Activated CD4-positive, alpha-beta T cell treated with anti-CD3 and anti-CD28 coated beads, Interleukin-2, amount 50 U/mL, for 16 hours (primary cell): Measurements from ENCODE around the gene DNAJB6.
"Not testable (repeated sequence)": the region's sequence is repeated elsewhere in the genome, so short reads cannot be mapped to it uniquely, and the experiment has no call there.

Experiments used
- DNase-seq: peaks from one replicate; pipeline ENCODE4 v3.0.0-alpha.2; 2020

DNAJB6 gene

DNA sequence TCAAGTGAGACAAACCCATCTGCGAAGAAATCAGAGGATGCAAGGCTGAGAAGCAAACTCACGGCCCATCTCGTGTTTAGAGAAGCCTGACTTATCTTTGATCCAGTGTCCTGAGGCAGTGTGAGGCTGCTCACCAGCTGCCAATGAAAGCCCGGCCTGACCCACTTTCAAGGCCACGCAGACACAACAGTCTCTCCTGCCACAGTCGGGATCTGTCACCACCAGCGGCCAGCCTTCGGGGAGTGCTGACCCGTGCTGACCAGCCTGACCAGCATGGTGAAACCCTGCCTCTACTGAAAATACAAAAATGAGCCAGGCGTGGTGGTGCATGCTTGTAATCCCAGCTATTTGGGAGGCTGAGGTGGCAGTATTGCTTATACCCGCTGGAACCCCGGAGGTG is 7.4 kb upstream of the DNAJB6 start:
- no peak for DNase-seq

DNA sequence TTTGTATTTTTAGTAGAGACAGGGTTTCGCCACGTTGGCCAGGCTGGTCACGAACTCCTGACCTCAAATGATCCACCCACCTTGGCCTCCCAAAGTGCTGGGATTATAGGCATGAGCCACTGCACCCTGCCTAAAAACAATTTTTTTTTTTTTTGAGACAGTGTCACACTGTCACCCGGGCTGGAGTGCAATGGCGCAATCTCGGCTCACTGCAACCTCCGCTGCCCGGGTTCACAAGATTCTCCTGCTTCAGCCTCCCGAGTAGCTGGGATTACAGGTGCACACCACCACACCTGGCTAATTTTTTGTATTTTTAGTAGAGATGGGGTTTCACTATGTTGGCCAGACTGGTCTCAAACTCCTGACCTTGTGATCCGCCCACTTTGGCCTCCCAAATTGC is 6.2 kb upstream of the DNAJB6 start:
- not testable (repeated sequence) for DNase-seq

DNA sequence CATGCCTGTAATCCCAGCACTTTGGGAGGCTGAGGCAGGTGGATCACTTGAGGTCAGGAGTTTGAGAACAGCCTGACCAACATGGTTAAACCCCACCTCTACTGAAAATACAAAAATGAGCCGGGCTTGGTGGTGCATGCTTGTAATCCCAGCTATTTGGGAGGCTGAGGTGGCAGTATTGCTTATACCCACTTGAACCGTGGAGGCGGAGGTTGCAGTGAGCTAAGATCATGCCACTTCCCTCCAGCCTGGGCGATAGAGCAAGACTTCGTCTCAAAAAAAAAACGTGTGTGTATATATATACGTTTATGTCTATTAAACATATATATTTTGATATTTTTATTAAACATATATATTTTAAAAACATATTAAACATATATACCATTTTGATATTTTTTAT is 5.8 kb upstream of the DNAJB6 start:
- DNase-seq, result not testable (repeated sequence)

DNA sequence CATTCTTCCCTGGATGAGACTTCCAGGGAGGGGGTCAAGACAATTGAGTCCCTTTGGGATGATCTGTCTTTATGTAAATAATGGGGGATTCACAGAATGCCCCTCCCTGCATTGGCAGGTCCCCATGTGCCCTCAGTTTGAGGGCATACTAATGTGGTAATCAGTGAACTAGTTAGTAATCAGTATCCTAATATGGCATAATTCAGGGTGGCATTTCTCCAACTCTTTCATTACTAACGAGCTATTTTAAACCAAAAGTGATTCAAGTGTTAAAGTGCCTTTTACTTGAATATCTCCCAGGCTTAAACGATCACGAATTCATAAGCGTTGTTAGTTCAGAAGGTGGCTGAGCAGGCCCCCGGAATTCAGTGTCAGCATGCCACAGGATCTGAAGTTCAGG is 1.6 kb upstream of the DNAJB6 start:
- DNase-seq, result no peak

DNA sequence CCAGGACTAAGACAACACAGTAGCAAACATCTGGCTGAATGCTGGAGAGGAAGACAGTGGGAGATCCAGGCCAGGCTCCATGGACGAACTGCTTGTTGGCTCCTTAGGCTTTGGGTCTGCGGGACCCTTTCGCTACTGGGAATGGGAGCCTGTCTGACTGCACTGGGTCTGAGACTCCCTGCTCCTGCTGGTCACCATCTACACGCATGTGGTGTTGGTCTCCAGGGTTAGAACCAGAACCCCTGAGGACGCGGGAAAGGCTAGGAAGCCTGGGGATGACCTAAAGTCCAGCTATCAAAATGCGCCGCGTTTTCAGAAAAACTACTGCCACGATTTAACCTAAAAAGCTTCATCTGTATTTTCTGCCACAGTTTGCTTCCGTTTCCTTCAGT is 817 bp upstream of the DNAJB6 start:
- DNase-seq, result no peak

DNA sequence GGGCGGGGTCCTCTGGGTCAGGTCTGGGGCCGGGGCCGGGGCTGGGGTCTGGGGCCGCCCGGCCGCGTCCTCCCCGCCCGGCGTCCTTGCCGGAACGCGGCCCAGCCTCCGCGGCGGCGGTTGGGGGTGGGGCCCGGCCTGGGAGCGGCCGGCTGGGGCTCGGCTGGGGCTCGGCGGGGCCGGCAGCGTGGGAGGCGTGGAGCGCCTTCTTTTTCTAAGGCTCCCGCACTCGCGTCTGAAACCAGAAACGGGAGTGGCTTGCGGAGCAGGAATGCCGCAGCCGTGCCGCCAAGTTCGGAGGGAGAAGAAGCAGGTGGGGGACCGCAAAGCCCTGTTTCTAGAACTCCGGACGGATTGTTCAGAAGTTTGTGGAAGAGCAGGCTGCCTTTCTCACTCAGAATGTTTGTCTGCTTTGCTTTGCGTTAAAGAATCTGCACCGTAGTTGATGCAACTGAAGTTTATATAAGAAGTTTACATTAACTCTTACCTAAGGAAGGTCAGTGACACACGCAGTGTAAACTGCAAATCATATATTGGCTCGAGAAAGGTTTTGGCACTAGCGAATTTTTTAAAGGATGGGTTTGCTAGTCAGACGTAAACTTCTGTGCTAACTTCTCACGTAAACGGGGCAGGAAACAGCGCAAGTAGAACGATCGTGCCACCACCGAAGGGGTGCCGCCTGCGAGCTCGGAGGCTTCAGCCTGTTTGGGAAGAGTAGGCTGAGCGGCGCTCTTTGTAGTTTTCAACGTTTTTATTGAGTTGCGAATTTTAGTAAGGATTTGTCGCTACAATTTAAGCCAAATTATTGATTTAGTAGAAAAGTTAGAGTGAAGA is 729 bp downstream of the DNAJB6 start:
- DNase-seq, result peak; percentile 71

DNA sequence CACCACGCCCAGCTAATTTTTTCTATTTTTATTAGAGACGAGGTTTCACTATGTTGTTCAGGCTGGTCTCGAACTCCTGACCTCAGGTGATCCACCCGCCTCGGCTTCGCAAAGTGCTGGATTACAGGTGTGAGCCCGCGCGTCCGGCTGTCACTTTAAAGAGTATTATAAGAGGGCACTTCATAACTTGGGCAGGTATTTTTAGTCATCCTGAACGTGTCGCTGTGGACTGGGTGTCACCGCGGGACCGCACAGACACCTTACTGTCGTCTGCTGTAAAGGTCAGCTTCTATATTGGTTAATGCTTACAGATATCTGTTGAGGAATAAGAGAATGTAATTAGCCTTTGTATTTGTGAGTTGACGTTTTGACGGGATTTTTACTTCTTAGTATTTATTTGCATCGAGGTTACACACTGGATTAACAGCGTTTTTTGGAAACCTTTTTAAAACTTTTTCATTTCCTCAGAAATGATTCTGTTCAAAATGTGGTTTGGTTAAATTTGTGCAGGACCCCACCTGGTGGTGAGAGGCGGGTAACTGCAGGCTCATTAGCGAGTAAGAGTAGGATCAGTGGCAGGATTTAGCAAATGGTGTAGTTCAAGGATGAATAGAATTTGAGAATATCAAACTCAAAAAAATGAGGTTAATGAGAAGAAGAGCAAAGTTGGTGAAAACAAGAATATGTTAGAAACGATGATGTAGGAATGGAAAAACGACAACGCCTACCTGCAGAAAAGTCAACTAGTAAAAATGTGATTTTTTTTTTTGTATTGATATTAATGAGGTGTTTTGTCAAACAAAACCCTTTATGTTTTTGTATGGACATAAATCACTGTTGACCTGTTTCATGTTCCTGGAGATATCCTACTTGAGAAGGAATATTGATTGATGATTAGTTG is 3.2 kb downstream of the DNAJB6 start:
- DNase-seq, result peak; percentile 77

DNA sequence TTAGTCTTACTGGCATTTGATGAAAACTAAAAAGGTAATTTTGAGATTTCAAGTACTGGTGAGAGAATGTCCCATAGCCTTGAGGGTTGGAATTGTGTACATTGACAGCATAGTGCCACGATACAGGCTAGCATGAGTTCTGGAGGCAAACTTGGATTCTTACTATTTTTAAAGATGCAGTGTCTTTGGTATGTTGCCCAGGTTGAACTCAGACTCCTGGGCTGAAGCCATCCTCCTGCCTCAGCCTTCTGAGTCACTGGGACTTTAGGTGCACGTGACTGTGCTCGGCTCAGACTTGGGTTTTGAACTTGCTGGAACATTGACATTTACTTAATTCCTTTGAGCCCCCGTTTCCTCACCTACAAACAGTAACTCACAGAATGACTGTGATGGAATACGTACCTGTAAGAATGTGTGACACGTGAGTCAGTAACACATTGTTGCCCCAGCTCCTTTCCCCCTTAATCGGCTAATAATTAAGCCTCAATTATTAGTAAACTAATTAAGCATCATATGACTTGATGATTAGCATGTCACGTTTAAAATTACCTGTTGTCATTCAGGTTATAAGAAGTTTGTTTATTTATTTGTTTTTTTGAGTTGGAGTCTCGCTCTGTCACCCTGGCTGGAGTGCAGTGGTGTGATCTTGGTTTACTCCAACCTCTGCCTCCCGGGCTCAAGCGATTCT is 10.6 kb downstream of the DNAJB6 start:
- DNase-seq, result peak; percentile 12

DNA sequence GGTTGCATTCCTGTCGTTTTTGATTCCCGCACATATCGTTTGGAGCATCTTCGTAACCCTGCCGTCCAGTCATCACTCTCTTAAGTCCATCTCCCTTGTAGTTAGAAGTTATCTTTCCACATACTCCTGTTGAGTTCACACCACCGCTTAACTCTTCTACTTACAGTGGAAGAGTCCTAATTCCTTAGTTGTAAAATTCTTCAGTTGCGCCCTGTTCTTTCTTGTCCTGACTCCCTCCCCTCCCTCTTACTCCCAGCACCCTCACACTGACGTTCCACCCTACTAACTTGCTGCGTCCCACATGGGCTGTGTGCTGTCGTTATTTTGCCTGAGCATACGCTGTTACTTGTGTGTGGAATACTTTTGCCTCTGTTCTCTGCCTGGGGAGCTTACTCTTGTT is 11.7 kb downstream of the DNAJB6 start:
- no peak for DNase-seq

DNA sequence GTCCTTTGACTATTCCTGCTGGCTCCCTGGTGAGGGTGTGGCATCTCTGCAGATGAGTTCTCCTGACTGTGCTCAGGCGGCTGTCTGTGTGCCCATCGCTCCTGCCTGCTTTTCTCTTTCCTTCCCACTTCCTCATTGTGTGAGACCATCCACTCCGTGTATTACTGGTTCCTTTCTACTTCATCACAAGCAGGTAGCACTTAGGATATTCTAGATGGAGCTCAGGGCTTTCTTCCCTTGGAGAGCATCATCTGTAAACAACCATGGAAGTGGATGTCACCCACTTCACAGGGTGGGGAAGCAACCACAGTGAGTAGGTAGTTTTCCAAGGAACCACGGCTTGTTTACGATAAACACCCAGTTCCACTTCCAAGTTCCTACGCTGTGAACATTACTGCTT is 15.7 kb downstream of the DNAJB6 start:
- no peak for DNase-seq

DNA sequence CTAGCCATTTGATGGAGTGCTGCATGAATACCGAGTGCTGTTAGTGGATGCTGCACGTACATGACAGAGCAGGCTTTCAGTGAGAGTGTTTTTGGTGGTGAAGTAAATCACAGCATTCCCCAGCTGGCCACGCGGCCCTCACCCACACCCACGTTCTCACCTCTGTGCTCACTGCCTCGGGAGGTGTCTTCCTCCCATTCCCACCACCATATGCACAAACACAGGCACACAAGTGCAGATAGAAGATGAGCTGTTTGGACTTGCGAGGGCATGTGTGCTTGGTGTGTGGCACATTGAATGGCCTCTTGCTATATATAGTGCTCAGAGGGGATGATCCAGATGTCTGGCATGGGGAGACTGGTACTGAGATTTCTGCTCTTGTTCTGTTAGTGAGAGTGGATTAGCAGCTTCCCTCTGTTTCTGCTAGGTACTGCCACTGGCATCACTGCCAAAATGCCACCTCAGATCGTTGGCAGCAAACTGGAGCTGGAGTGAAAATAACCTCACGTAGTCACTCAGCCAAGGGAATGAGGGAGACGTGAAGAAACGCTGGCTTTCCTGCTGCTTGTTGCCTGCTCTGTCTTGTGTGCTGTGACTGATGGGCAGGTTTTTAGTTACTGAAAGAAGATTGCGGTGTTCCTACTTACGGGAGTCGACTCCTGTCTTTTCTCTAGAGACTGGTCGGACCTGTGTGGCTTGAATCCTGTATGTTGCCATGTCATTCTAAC is 19.1 kb downstream of the DNAJB6 start:
- no peak for DNase-seq

DNA sequence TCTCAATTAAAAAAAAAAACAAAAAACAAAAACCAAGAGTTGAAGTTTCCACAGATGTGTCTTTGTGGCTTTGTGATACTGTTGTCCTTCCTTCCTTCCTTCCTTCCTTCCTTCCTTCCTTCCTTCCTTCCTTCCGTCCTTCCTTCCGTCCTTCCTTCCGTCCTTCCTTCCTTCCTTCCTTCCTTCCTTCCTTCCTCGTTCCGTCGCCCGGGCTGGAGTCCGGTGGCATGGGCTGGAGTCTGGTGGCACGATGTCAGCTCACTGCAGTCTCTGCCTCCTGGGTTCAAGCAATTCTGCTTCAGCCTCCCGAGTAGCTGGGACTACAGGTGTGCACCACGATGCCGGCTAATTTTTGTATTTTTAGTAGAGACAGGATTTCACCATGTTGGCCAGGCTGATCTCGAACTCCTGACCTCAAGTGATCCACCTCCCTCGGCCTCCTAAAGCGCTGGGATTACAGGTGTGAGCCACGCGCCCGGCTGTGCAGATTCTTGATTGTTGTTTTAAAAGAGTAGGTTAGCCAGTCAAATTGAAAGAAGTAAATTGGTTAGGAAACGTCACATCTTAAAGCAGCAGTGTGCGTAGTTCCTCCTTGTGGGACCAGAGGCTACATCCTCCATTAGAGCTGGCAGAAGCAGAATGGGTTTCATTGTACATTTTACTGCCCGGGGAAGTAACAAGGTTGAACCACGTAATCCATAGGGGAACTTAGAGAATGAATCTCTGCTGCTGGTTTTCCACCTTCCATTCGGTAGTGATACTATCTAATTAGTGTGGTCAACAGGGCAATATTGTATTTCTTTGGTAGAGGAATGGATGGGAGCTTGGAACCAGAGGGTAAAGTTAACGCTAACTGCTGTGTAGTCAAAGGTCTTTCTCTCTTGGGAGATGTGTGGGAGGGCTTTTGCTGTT is 20.6 kb downstream of the DNAJB6 start:
- peak; percentile 62 for DNase-seq

DNA sequence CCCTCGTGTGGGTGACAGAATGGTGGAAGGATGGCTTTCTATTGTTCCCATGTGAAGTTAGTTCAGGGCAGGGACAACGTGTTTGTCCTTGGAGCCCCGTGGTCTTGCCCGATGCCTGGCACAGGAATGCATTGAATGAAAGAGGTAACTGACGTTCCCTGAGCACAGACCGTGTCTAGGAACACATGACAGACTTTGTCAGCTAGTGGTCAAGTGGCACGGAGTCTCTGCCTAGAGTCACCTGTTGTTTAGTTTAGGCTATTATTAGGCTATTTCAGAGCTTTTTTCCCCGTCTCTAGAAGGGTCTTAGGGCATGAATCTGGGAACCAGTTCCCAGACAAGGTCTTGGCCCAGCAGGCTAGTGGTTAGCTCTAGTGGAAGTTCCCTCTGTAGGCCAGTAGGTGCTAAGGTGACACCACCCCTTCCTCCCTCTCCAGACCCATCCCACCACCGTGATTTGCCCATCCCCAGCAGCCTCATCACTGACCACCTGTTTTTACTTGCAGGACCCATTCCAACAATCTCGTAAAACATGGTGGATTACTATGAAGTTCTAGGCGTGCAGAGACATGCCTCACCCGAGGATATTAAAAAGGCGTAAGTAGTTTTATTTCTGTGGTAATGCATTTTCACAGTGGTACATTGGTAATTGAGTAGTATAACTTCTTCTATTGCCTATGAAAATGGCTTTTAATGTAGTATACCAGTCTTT is 21.4 kb downstream of the DNAJB6 start:
- DNase-seq, result no peak

DNA sequence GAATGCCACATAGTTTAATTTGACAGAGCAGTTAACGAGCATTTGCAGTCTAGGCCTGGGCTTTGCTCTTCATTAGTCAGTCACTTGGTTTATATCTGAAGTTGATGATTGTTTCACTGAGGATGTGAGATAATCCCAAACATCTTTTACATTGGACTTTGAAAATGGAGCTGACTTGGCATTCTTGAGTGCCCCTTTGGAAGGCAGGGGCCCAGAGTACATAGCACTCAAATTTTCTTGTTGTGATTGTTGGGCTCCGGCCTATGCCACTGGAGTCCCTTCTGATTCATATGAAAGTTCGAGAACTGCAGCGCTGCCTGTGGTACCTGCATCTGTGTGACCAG is 21.9 kb downstream of the DNAJB6 start:
- no peak for DNase-seq

DNA sequence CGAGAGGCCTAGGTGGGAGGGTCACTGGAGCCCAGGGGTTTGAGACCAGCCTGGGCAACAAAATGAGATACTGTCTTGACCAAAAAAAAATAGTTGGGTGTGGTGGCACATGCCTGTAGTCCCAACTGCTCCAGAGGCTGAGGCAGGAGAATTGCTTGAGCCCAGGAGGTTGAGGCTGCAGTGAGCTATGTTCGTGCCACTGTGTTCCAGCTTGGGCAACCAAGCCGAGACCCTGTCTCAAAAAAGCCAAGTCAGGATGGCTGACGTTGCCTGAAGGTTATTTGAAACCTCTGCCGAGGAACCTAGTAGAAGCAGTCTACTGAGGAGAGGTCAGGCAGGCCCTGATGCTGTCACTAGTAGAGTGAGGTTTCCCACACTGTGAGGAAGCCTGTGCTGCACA is 22.8 kb downstream of the DNAJB6 start:
- DNase-seq, result no peak

DNA sequence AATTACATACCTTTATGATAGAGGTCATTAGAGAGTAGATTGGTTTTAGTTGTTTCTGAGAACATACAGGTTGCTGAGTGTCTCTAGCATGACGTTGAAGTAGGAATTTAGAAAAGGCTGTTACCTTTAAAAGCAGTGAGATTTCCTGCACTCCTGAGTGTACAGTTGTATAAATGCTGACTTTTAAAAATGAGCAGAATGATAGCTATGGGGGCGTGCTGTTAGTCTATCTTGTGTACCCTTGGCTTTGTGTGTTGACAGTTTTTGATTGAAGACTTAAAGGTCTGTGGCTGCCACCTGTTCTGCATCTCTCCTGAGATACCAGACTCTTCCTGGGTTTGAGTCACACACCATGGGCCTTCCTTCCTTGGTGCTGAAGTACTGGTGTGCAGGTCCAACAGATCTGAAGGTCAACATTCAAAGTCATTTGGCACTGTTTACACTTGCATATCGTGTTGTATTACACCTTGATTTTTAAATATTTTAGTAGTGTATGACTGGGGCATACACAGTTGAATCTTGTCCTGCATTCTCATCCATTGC is 23.8 kb downstream of the DNAJB6 start:
- no peak for DNase-seq

DNA sequence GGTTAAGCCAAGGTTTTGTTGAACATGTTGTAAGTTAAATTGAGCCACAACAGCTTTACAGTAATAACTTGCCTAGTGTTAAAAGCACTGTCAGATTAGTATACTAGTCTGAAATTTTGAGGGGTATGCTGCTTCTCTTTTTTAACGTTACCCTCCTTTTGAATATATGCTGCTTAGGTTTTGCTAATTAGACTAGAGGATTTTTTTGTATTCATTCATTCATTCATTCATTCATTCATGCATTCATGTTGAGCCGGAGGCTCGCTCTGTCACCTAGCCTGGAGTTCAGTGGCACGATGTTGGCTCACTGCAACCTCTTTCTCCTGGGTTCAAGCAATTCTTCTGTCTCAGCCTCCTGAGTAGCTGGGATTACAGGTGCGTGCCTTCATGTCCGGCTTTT is 24.7 kb downstream of the DNAJB6 start:
- no peak for DNase-seq

DNA sequence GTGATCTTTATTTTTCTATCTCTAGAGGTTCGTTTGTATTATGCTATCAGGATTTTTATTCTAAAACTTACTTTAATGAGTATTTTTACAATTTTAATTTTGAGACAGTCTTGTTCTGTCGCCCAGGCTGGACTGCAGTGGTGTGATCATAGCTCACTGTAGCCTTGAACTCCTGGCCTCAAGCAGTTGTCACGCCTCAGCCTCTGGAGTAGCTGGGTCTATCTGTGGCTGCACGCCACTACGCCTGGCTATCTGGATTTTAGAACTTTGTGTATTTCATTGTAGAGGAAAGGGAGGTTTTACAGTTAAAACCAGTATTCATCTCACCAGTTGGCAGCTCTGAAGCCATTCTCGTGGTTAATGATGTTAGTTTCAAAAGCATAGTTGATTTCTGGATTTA is 25.9 kb downstream of the DNAJB6 start:
- DNase-seq, result no peak

DNA sequence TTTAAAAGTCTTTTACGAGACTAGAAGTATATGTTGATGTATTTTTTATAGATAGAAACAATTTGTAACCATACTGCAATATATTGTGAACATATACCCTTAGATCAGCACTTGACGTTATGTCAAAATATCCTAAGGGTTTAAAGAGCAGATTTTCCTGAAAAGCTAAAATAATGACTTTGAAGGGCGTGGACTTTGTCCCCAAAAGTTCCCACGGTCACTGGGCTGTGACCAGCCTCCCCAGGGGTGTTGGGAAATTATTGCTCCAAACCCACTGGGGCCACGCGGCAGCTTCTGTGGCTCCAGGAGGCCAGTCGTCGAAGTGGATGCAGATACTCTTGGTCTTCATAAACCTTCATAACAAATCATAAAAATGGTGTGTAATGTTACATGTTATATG is 29.9 kb downstream of the DNAJB6 start:
- no peak for DNase-seq

DNA sequence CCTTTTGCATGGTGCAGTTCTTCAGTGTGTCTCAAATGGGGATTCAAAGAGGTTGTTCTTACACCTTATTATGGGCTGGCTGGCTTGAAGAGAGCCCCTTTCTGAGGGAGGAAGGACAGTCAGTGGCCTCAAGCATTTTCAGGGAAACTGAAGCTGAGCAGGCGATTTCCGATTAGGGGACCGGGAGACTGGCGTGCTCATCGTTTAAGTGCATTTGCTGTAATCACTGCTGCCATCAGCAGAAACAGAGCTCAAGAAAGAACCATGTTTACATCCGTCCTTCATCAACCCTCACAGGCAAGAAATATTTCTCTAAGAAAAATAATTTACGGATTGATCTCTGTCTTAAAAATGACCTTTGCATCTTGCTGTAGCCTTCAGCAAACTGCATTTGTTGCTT is 32.2 kb downstream of the DNAJB6 start:
- no peak for DNase-seq

DNA sequence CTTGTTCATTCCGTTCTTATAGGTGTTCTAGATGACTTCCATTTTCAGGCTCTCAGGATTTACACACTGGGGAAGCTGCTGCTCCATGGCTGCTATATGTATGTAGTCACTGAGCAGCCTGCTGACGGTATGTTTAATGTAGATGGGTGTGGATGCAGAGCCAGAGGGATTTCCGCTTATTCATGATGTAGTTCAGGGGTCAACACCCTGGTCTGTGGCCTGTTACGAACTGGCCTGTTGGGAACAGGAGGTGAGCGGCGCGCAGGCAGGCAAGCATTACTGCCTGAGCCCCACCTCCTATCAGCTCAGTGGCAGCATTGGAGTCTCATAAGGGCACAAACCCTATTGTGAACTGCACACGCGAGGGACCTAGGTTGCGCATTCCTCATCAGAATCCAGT is 33.9 kb downstream of the DNAJB6 start:
- no peak for DNase-seq
